Stimulated activated CD4-positive, alpha-beta T cell treated with anti-CD3 and anti-CD28 coated beads, Interleukin-1b, Interleukin-23, amount 100 ng/mL, for 48 hours (primary cell): ENCODE results near the gene CLDN19.
"Not testable (repeated sequence)": the region's sequence is repeated elsewhere in the genome, so short reads cannot be mapped to it uniquely, and the experiment has no call there.

Experiments
- DNase-seq: peaks from one replicate; pipeline ENCODE4 v3.0.0-alpha.2; 2020

Gene CLDN19

GRCh38 chr1:42758641-42759040, 18.6 kb upstream of the CLDN19 start:
- DNase-seq = no peak

- DNase-seq = no peak
These were observed 17.8 kb upstream of the CLDN19 start for GRCh38 chr1:42757892-42758275.

- no peak for DNase-seq
These were observed 17.2 kb upstream of the CLDN19 start for GRCh38 chr1:42756956-42757891.

GRCh38 chr1:42753070-42753469, 13.0 kb upstream of the CLDN19 start:
- DNase-seq = no peak

- no peak for DNase-seq
These were observed 12.2 kb upstream of the CLDN19 start for GRCh38 chr1:42752284-42752683.

- DNase-seq = not testable (repeated sequence)
These were observed 11.6 kb upstream of the CLDN19 start for GRCh38 chr1:42751511-42752070.

- DNase-seq = no peak
These were observed 10.0 kb upstream of the CLDN19 start for GRCh38 chr1:42750041-42750440.

- no peak for DNase-seq
These were observed 8.7 kb upstream of the CLDN19 start for GRCh38 chr1:42748461-42749410.

- DNase-seq = no peak
These were observed 8.0 kb upstream of the CLDN19 start for GRCh38 chr1:42748021-42748420.

GRCh38 chr1:42747125-42747524, 7.1 kb upstream of the CLDN19 start:
- peak; percentile 18 for DNase-seq

- DNase-seq = no peak
These were observed 6.5 kb upstream of the CLDN19 start for GRCh38 chr1:42746436-42747105.

- DNase-seq = no peak
These were observed 5.8 kb upstream of the CLDN19 start for GRCh38 chr1:42745851-42746250.

GRCh38 chr1:42744148-42744413, 4.0 kb upstream of the CLDN19 start:
- DNase-seq = no peak

GRCh38 chr1:42743317-42744147, 3.5 kb upstream of the CLDN19 start:
- no peak for DNase-seq

GRCh38 chr1:42742617-42743316, 2.7 kb upstream of the CLDN19 start:
- DNase-seq = no peak

- DNase-seq = no peak
These were observed 2.1 kb upstream of the CLDN19 start for GRCh38 chr1:42742141-42742540.

- no peak for DNase-seq
These were observed 1.7 kb upstream of the CLDN19 start for GRCh38 chr1:42741706-42742105.

- no peak for DNase-seq
These were observed 980 bp upstream of the CLDN19 start for GRCh38 chr1:42740851-42741580.

GRCh38 chr1:42738678-42739226, 1.3 kb downstream of the CLDN19 start:
- no peak for DNase-seq

GRCh38 chr1:42737986-42738677, 1.9 kb downstream of the CLDN19 start:
- DNase-seq = no peak
